Thyroid gland (tissue), 4 donors: ENCODE measurements around the gene BUD31. TPM values are rescaled to one million over a fixed set of nuclear protein-coding genes. Genes with fewer than 3 reads are reported as not detected.
"Not testable (repeated sequence)": the region's sequence is repeated elsewhere in the genome, so short reads cannot be mapped to it uniquely, and the experiment has no call there.

Source experiments
- DNase-seq, 2 donors: peaks; one replicate each; pipeline ENCODE4 v3.0.0-alpha.2; 2019
- H3K27ac ChIP-seq, 3 donors: fragments of 200-600 bp; sonication (generic); 1 replicate in 2 of 3; 2 replicates in 1 of 3; pipeline ENCODE4 v1.5.1; 2016 to 2019; ENCODE audit warnings: mild to moderate bottlenecking in 1 of 3, moderate library complexity in 1 of 3
- H3K27me3 ChIP-seq: fragments of 200-600 bp; sonication (generic); one replicate; pipeline ENCODE4 v1.5.1; 2019
- H3K36me3 ChIP-seq, 2 donors: fragments of 200-600 bp; sonication (generic); one replicate each; pipeline ENCODE4 v1.5.1; 2016 to 2019
- H3K4me1 ChIP-seq, 2 donors: fragments of 200-600 bp; sonication (generic); one replicate each; pipeline ENCODE4 v1.5.1; 2017 to 2019
- H3K4me3 ChIP-seq, 3 donors: fragments of 200-600 bp; sonication (generic); replicated peaks in 1 of 3; 1 replicate in 2 of 3; 2 replicates in 1 of 3; pipeline ENCODE4 v1.5.1; 2016; ENCODE audit warnings: mild to moderate bottlenecking in 1 of 3
- H3K9me3 ChIP-seq: fragments of 200-600 bp; sonication (generic); one replicate; pipeline ENCODE4 v1.5.1; 2017
- POLR2A ChIP-seq, 2 donors: fragments of 450-650 bp; IDR thresholded peaks; one replicate each; pipeline ENCODE4 v1.6.1; 2017; ENCODE audit warnings: antibody characterized with exemption in 2 of 2, mild to moderate bottlenecking in 2 of 2, moderate library complexity in 1 of 2
- WGBS, 2 donors: methylation state at CpG; one replicate each; pipeline ENCODE4 v1.1.5; 2017; 5-methylcytosine and 5-hydroxymethylcytosine counted together
- intact Hi-C: fragments of 100-400 bp; cut with DNase I; formaldehyde crosslinking; loops from one replicate; pipeline ENCODE4 v1.15.1; 2023
- total RNA-seq, 4 donors: library from RNA; depleted of rRNA; stranded (reverse); fragments of >200 nt; gene quantifications; one replicate each; pipeline ENCODE4 v1.2.3, GENCODE V29; 2016
- TF ChIP-seq, protein P1 (sequence below), 6 experiments: fragments of 200-600 bp in 3 of 6; fragments of 450-650 bp in 3 of 6; sonication (generic) in 3 of 6; IDR thresholded peaks; one replicate each; pipeline ENCODE4 v1.5.1; 2016 to 2019; ENCODE audit warnings: antibody characterized with exemption in 6 of 6, mild to moderate bottlenecking in 2 of 6, inconsistent platforms in 1 of 6, moderate library complexity in 1 of 6

Gene BUD31
- total RNA-seq, 4 donors from 2014 or later, result 41.9 to 89.1 (median 65.4) TPM

DNA sequence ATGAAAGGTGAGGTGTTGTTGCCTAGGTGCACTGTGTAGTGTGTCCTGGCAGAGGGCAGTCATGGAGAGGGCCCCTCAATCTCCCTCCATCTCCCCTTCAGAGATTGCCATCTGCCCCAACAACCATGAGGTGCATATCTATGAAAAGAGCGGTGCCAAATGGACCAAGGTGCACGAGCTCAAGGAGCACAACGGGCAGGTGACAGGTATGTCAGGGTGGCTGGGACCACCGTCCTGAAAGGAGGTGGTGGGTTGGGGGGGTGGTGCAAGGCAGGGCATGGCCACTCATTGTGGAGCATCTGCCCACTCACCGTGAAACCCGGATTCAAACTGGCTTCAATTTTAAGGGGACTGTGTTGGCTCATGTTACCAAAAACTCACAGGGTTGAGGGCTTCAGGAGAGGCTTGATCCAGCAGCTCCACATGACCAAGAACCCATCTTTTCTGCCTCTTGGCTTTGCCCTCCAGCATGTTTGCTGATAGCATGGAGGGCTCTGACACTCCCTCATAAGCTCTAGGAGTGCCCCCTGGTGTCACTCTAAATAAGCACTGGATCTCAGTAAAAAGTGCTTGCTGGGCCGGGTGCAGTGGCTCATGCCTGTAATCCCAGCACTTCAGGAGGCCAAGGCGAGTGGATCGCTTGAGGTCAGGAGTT is 22.1 kb upstream of the BUD31 start:
- Histone ChIP-seq H3K36me3 (peaks cover 42 to 52% of the 10 kb centered on the region in 2 donors), H3K4me1 (peaks cover 0 to under 1% of the 10 kb centered on the region in 2 donors)
- no peak for DNase-seq

DNA sequence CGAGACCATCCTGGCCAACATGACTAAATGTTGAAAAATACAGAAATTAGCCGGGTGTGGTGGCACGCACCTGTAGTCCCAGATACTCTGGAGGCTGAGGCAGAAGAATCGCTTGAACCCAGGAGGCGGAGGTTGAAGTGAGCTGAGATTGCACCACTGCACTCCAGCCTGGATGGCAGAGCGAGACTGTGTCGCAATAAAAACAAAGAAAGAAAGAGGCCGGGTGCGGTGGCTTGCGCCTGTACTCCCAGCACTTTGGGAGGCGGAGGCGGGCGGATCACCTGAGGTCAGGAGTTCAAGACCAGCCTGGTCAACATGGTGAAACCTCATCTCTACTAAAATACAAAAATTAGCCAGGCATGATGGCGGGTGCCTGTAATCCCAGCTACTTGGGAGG is 21.5 kb upstream of the BUD31 start:
- 92 to 95% methylated on average over 14 of the region's 14 CpGs for WGBS, 2 donors
- intact Hi-C loops, H3K27ac ChIP-seq, H3K9me3 ChIP-seq, H3K4me3 ChIP-seq, H3K27me3 ChIP-seq, DNase-seq, H3K4me1 ChIP-seq: not testable (repeated sequence)
- peaks cover 42 to 52% of the 10 kb centered on the region in 2 donors for H3K36me3 ChIP-seq

More for the DNA sequence above, 22.1 kb upstream of the BUD31 start:
- WGBS, 2 donors, result 92 to 93% methylated on average over 5 to 9 of the region's 9 CpGs
- no peaks in the 10 kb centered on the region for H3K27me3 ChIP-seq
- no peak overlapping the region for H3K27ac ChIP-seq
- intact Hi-C loops, result no loop called here
- no peak overlapping the region for H3K4me3 ChIP-seq
- H3K9me3 ChIP-seq, result no peaks in the 10 kb centered on the region
- no peak for TF ChIP-seq POLR2A (IDR thresholded peaks at IDR 0.05)
- TF ChIP-seq, protein P1, sequence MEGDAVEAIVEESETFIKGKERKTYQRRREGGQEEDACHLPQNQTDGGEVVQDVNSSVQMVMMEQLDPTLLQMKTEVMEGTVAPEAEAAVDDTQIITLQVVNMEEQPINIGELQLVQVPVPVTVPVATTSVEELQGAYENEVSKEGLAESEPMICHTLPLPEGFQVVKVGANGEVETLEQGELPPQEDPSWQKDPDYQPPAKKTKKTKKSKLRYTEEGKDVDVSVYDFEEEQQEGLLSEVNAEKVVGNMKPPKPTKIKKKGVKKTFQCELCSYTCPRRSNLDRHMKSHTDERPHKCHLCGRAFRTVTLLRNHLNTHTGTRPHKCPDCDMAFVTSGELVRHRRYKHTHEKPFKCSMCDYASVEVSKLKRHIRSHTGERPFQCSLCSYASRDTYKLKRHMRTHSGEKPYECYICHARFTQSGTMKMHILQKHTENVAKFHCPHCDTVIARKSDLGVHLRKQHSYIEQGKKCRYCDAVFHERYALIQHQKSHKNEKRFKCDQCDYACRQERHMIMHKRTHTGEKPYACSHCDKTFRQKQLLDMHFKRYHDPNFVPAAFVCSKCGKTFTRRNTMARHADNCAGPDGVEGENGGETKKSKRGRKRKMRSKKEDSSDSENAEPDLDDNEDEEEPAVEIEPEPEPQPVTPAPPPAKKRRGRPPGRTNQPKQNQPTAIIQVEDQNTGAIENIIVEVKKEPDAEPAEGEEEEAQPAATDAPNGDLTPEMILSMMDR (IDR thresholded peaks at IDR 0.05), result no peak

DNA sequence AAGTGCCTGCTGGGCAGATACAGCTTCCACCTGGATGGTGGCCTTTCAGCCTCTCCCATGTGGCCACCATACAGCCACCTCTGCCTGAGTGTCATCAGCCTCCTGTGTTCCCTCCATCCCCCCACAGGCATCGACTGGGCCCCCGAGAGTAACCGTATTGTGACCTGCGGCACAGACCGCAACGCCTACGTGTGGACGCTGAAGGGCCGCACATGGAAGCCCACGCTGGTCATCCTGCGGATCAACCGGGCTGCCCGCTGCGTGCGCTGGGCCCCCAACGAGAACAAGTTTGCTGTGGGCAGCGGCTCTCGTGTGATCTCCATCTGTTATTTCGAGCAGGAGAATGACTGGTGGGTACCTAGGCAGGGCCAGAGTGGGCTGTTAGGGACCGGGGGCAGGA is 20.9 kb upstream of the BUD31 start:
- H3K4me3 ChIP-seq, result no peak overlapping the region
- no peaks in the 10 kb centered on the region for H3K9me3 ChIP-seq
- intact Hi-C loops, result no loop called here
- H3K36me3 ChIP-seq, result peaks cover 42 to 52% of the 10 kb centered on the region in 2 donors
- H3K4me1 ChIP-seq, result peaks cover 4 to 6% of the 10 kb centered on the region in 2 donors
- H3K27me3 ChIP-seq, result no peaks in the 10 kb centered on the region
- DNase-seq, result no peak
- 93 to 100% methylated on average over 3 to 17 of the region's 20 CpGs for WGBS, 2 donors
- no peak overlapping the region for H3K27ac ChIP-seq
- TF ChIP-seq, protein P1 (IDR thresholded peaks at IDR 0.05), result no peak
- TF ChIP-seq POLR2A (IDR thresholded peaks at IDR 0.05), result no peak

DNA sequence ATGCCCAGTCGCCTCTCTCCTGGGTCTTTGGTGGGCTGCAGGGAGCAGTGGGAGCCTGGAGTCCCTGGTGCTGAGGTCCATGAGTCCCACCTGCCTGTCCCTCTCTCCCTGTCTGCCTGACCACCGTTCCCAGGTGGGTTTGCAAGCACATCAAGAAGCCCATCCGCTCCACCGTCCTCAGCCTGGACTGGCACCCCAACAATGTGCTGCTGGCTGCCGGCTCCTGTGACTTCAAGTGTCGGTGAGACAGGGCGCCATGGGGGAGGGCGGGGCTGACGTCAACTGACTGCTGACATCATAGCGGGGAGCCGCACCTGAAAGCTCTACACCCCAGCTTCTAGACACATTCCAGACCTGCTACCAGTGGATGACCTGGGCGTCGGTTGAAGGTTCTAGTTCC is 19.0 kb upstream of the BUD31 start:
- H3K27me3 ChIP-seq, result no peaks in the 10 kb centered on the region
- H3K36me3 ChIP-seq, result peaks cover 46 to 57% of the 10 kb centered on the region in 2 donors
- H3K4me1 ChIP-seq, result peaks cover 6 to 12% of the 10 kb centered on the region in 2 donors
- 94 to 95% methylated on average over 7 to 11 of the region's 13 CpGs for WGBS, 2 donors
- no peaks in the 10 kb centered on the region for H3K9me3 ChIP-seq
- H3K4me3 ChIP-seq, result no peak overlapping the region
- no peak for DNase-seq
- no peak for TF ChIP-seq POLR2A (IDR thresholded peaks at IDR 0.05)
- intact Hi-C loops, result no loop called here
- no peak overlapping the region for H3K27ac ChIP-seq

DNA sequence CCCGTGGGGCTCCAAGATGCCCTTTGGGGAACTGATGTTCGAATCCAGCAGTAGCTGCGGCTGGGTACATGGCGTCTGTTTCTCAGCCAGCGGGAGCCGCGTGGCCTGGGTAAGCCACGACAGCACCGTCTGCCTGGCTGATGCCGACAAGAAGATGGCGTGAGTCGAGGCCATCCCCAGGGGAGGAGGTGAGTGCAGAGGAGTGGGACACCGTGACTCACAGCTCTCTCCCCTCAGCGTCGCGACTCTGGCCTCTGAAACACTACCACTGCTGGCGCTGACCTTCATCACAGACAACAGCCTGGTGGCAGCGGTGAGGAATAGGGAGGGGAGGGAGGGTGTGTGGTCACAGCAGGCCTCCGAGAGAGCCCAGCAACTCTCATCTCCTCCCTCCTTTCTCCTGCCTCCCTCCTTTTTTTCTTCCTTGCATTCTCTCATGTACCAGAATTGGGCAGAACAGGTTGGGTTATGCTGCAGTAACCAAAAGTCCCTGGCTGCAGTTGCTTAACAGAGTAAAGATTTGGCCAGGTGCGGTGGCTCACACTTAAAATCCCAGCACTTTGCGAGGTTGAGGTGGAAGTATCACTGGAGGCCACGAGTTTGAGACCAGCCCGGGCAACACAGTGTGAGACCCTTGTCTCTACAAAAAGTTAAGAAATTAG is 17.7 kb upstream of the BUD31 start:
- intact Hi-C loops, result no loop called here
- H3K4me1 ChIP-seq, result peaks cover 6 to 12% of the 10 kb centered on the region in 2 donors
- no peak for DNase-seq
- no peaks in the 10 kb centered on the region for H3K27me3 ChIP-seq
- H3K4me3 ChIP-seq, result no peak overlapping the region
- WGBS, 2 donors, result 90 to 97% methylated on average over 15 to 23 of the region's 23 CpGs
- TF ChIP-seq POLR2A (IDR thresholded peaks at IDR 0.05), result no peak
- TF ChIP-seq, protein P1 (IDR thresholded peaks at IDR 0.05), result no peak
- H3K36me3 ChIP-seq, result peaks cover 55 to 56% of the 10 kb centered on the region in 2 donors
- H3K9me3 ChIP-seq, result no peaks in the 10 kb centered on the region
- H3K27ac ChIP-seq, result no peak overlapping the region

DNA sequence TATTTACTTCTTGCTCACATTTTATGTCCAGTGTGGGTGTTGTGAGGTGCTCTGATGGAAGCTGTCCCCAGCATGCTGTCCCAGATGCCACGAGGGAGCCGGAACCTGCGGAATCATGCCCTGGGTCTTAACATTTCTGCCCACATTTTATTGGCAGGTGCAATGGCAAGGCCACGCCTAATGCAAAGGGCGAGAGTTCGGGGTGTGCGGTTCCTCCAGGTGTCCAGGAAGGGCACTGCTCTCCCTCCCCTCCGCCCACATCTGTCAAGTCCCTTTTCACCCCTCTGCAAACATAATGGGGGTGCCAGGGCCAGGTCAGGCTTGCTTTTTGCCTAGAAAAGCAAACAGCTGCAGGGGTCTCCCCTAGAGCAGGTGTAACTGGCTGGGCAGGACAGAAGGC is 16.7 kb upstream of the BUD31 start:
- intact Hi-C loops, result no loop called here
- no peak for DNase-seq
- Histone ChIP-seq H3K27ac (no peak overlapping the region), H3K4me1 (peaks cover 6 to 12% of the 10 kb centered on the region in 2 donors), H3K36me3 (peaks cover 54 to 56% of the 10 kb centered on the region in 2 donors), H3K9me3 (no peaks in the 10 kb centered on the region), H3K27me3 (no peaks in the 10 kb centered on the region), H3K4me3 (no peak overlapping the region)
- WGBS, 2 donors, result 89 to 90% methylated on average over 8 of the region's 8 CpGs
- TF ChIP-seq POLR2A (IDR thresholded peaks at IDR 0.05), result no peak
- TF ChIP-seq, protein P1 (IDR thresholded peaks at IDR 0.05), result no peak
